Smooth muscle cell (in vitro differentiated cells): ENCODE measurements around the gene TMEM92. TPM values are rescaled to one million over a fixed set of nuclear protein-coding genes. Genes with fewer than 3 reads are reported as not detected.
"Not testable (repeated sequence)": the region's sequence is repeated elsewhere in the genome, so short reads cannot be mapped to it uniquely, and the experiment has no call there.

ENCODE experiments used
- DNase-seq: peaks from one replicate; lab custom pipeline; 2025; ENCODE audit not compliant: unreplicated experiment; lab: John Stamatoyannopoulos, UW
- H2AFZ ChIP-seq: fragments of 200-600 bp; sonication (generic); 2 replicates; pipeline ENCODE4 v1.6.0; 2016; ENCODE audit warnings: antibody characterized with exemption, low read depth, mild to moderate bottlenecking
- H3F3A ChIP-seq: fragments of 200-600 bp; sonication (generic); 2 replicates; pipeline ENCODE4 v1.6.0; 2017; ENCODE audit warnings: antibody characterized with exemption, low read depth
- H3K27ac ChIP-seq: fragments of 200-600 bp; sonication (generic); 2 replicates; pipeline ENCODE4 v1.5.1; 2016; ENCODE audit warnings: low read depth, mild to moderate bottlenecking
- H3K27me3 ChIP-seq: fragments of 200-600 bp; sonication (generic); 2 replicates; pipeline ENCODE4 v1.6.1; 2016; ENCODE audit warnings: low read depth, mild to moderate bottlenecking
- H3K36me3 ChIP-seq: fragments of 200-600 bp; sonication (generic); 2 replicates; pipeline ENCODE4 v1.5.1; 2016; ENCODE audit warnings: low read depth
- H3K4me1 ChIP-seq: fragments of 200-600 bp; sonication (generic); 2 replicates; pipeline ENCODE4 v1.5.1; 2016; ENCODE audit warnings: low read depth
- H3K4me2 ChIP-seq: fragments of 200-600 bp; sonication (generic); 2 replicates; pipeline ENCODE4 v1.6.0; 2016; ENCODE audit warnings: mild to moderate bottlenecking
- H3K4me3 ChIP-seq: fragments of 200-600 bp; sonication (generic); 2 replicates; pipeline ENCODE4 v1.5.1; 2016; ENCODE audit warnings: mild to moderate bottlenecking
- H3K79me2 ChIP-seq: fragments of 200-600 bp; sonication (generic); 2 replicates; pipeline ENCODE4 v1.6.0; 2016; ENCODE audit warnings: low read depth, mild to moderate bottlenecking
- H3K9ac ChIP-seq: fragments of 200-600 bp; sonication (generic); 2 replicates; pipeline ENCODE4 v1.6.0; 2016; ENCODE audit warnings: low read depth
- H3K9me3 ChIP-seq: fragments of 200-600 bp; sonication (generic); replicated peaks from 2 replicates; pipeline ENCODE4 v1.5.1; 2016; ENCODE audit warnings: low read depth
- H4K20me1 ChIP-seq: fragments of 200-600 bp; sonication (generic); 2 replicates; pipeline ENCODE4 v1.6.0; 2016; ENCODE audit warnings: low read depth
- WGBS: methylation state at CpG from one replicate; pipeline ENCODE4 v1.1.7; 2016; ENCODE audit warnings: low lambda C conversion rate; 5-methylcytosine and 5-hydroxymethylcytosine counted together
- polyA plus RNA-seq: library from polyadenylated mRNA; unstranded; fragments of >200 nt; fragmentation: Nextera tagmentation; extraction: Ambion mirVana; gene quantifications from 2 replicates; pipeline ENCODE4 v1.2.1, GENCODE V29; 2016
- total RNA-seq: library from RNA; depleted of rRNA; stranded (reverse); fragments of >200 nt; gene quantifications from 2 replicates; pipeline ENCODE4 v1.2.3, GENCODE V29; 2014
- TF ChIP-seq, protein P1 (sequence below): fragments of 200-600 bp; sonication (generic); IDR thresholded peaks from 2 replicates; pipeline ENCODE4 v1.5.1; 2017; ENCODE audit warnings: borderline replicate concordance, mild to moderate bottlenecking, antibody characterized with exemption; ENCODE audit not compliant: insufficient read depth, poor library complexity, severe bottlenecking

The TMEM92 gene
- total and polyA plus RNA-seq, 2 experiments from 2014 or later = 4.8 to 7.4 TPM

DNA sequence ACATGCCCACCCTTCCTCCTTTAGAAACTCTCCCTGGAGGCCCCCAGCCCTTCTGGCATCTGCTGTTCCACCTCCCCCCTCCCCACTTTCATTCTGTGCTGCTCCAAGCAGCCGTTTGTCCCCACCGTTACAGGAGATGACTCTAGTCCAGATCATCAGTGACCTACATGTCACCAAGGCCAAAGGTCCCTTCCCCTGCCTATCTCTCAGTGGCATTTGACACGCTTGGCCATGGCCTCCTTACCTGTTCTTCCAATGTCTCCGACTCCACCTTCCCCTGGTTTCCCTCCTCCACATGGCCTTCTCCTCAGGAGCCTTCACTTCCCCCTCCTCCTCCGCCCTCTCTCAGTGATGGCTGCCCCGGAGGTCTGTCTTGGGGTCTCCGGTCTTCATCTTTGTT is 9.4 kb downstream of the TMEM92 start:
- H3K9ac ChIP-seq = no peak overlapping the region
- no peaks in the 10 kb centered on the region for H3K9me3 ChIP-seq
- H3K79me2 ChIP-seq = peaks cover 25% of the 10 kb centered on the region
- H2AFZ ChIP-seq = no peak overlapping the region
- DNase-seq = no peak
- H3K4me1 ChIP-seq = peaks cover 5% of the 10 kb centered on the region
- no peaks in the 10 kb centered on the region for H3F3A ChIP-seq
- no peak overlapping the region for H3K27ac ChIP-seq
- TF ChIP-seq, protein P1, sequence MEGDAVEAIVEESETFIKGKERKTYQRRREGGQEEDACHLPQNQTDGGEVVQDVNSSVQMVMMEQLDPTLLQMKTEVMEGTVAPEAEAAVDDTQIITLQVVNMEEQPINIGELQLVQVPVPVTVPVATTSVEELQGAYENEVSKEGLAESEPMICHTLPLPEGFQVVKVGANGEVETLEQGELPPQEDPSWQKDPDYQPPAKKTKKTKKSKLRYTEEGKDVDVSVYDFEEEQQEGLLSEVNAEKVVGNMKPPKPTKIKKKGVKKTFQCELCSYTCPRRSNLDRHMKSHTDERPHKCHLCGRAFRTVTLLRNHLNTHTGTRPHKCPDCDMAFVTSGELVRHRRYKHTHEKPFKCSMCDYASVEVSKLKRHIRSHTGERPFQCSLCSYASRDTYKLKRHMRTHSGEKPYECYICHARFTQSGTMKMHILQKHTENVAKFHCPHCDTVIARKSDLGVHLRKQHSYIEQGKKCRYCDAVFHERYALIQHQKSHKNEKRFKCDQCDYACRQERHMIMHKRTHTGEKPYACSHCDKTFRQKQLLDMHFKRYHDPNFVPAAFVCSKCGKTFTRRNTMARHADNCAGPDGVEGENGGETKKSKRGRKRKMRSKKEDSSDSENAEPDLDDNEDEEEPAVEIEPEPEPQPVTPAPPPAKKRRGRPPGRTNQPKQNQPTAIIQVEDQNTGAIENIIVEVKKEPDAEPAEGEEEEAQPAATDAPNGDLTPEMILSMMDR = no peak
- H3K27me3 ChIP-seq = no peaks in the 10 kb centered on the region
- H3K4me2 ChIP-seq = no peak overlapping the region
- H3K36me3 ChIP-seq = no peaks in the 10 kb centered on the region
- 94% methylated on average over 7 of the region's 7 CpGs for WGBS
- H4K20me1 ChIP-seq = no peaks in the 10 kb centered on the region
- H3K4me3 ChIP-seq = no peak overlapping the region

DNA sequence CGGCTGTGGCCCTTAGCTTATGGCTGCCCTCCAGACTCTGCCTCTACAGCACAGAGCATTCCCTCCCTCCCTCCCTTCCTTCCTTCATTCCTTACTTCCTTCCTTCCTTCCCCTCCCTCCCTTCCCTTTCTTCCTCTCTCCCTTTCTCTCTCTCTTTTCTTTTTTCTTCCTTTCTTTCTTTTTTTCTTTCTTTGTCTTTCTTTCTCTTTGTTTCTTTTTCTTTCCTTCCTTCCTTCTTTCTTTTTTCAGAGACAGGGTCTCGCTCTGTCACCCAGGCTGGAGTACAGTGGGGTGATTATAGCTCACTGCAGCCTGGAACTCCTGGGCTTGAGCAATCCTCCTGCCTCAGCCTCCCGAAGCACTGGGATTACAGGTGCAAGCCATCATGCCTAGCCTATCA is 11.7 kb downstream of the TMEM92 start:
- no peak overlapping the region for H3K4me2 ChIP-seq
- TF ChIP-seq, protein P1 = no peak
- H3K9me3 ChIP-seq = no peaks in the 10 kb centered on the region

DNA sequence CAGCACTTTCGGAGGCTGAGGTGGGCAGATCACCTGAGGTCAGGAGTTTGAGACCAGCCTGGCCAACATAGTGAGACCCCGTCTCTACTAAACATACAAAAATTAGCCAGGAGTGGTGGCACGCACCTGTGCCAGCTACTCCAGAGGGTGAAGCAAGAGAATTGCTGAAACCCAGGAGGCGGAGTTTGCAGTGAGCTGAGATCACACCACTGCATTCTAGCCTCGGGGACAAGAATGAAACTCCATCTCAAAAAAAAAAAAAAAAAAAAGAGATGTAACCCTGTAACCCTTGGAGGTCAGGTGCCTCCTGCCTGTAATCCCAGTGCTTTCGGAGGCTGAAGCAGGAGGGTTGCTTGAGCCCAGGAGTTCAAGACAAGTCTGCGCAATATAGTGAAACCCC is 13.0 kb downstream of the TMEM92 start:
- DNase-seq = not testable (repeated sequence)

More for the DNA sequence above, 11.7 kb downstream of the TMEM92 start:
- WGBS = 80% methylated on average over 3 of the region's 3 CpGs
- DNase-seq = no peak
- peaks cover 29% of the 10 kb centered on the region for H3K79me2 ChIP-seq
- H3K4me1 ChIP-seq = peaks cover 17% of the 10 kb centered on the region
- no peaks in the 10 kb centered on the region for H4K20me1 ChIP-seq
- no peak overlapping the region for H3K4me3 ChIP-seq
- no peak overlapping the region for H2AFZ ChIP-seq
- H3K9ac ChIP-seq = no peak overlapping the region
- no peak overlapping the region for H3K27ac ChIP-seq
- H3K27me3 ChIP-seq = no peaks in the 10 kb centered on the region
- no peaks in the 10 kb centered on the region for H3K36me3 ChIP-seq
- peaks cover 8% of the 10 kb centered on the region for H3F3A ChIP-seq

DNA sequence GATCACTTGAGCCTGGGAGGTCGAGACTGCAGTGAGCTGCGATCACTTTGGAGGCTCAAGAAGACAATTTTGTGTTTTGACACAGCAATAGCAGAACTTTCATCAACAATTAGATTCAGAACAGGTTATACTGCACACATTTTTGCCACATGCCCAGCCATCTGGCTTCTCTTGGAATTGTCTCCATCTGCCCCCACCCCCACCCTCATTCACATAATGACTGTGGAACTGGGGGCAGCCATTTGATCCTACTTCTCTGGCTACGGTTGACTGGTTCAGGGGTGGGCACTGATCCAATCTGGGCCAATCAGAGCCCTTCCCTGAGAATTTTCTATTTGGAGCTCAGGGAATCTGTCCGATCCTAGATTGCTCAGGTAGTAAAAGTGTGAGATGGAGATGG is 14.0 kb downstream of the TMEM92 start:
- TF ChIP-seq, protein P1 = no peak

More for the DNA sequence above, 13.0 kb downstream of the TMEM92 start:
- H2AFZ ChIP-seq, H3K4me2 ChIP-seq, H3K9me3 ChIP-seq, H3K4me3 ChIP-seq, H3K27ac ChIP-seq, H3K36me3 ChIP-seq, H3K9ac ChIP-seq, H3F3A ChIP-seq, H3K27me3 ChIP-seq, H4K20me1 ChIP-seq: not testable (repeated sequence)
- H3K79me2 ChIP-seq = peaks cover 29% of the 10 kb centered on the region
- WGBS = 98% methylated on average over 7 of the region's 7 CpGs
- peaks cover 17% of the 10 kb centered on the region for H3K4me1 ChIP-seq

More for the DNA sequence above, 14.0 kb downstream of the TMEM92 start:
- Histone ChIP-seq H3K4me3 (no peak overlapping the region), H3K4me1 (peaks cover 17% of the 10 kb centered on the region), H3K36me3 (no peaks in the 10 kb centered on the region), H3K9me3 (no peaks in the 10 kb centered on the region), H3K79me2 (peaks cover 29% of the 10 kb centered on the region), H3K4me2 (peak overlapping the region; percentile 74), H3F3A (peaks cover 8% of the 10 kb centered on the region), H4K20me1 (no peaks in the 10 kb centered on the region), H3K27ac (peak overlapping the region; percentile 88), H3K9ac (no peak overlapping the region), H2AFZ (no peak overlapping the region), H3K27me3 (no peaks in the 10 kb centered on the region)
- no peak for DNase-seq
- 94% methylated on average over 4 of the region's 4 CpGs for WGBS
